GM18861 (cell line): ENCODE measurements around the gene EFNA4.

ENCODE experiments used
- ATAC-seq: cut with Tn5 transposase; IDR thresholded peaks from one replicate; pipeline ENCODE4 v1.9.1; 2021; ENCODE audit not compliant: unreplicated experiment

EFNA4 gene

GRCh38 chr1:155063550-155064110 lies at the start of gene EFNA4:
TSS of gene EFNA4 (plus strand) at chr1:155063740. CDS start at chr1:155063824, 84 bp downstream.
- no peak for ATAC-seq

GRCh38 chr1:155014709-155015508 lies 48.6 kb upstream of the EFNA4 start:
- no peak for ATAC-seq

GRCh38 chr1:155015527-155016230 lies 47.9 kb upstream of the EFNA4 start:
- ATAC-seq = no peak

- no peak for ATAC-seq
Observed at GRCh38 chr1:155016231-155016831, 47.2 kb upstream of the EFNA4 start.

GRCh38 chr1:155017041-155017945 lies 46.2 kb upstream of the EFNA4 start:
- peak; percentile 52 for ATAC-seq

- no peak for ATAC-seq
Observed at GRCh38 chr1:155017946-155018316, 45.6 kb upstream of the EFNA4 start.

GRCh38 chr1:155018617-155019348 lies 44.8 kb upstream of the EFNA4 start:
- no peak for ATAC-seq

- no peak for ATAC-seq
Observed at GRCh38 chr1:155019377-155020245, 43.9 kb upstream of the EFNA4 start.

- ATAC-seq = no peak
Observed at GRCh38 chr1:155022136-155022926, 41.2 kb upstream of the EFNA4 start.

- ATAC-seq = no peak
Observed at GRCh38 chr1:155022927-155023236, 40.7 kb upstream of the EFNA4 start.

GRCh38 chr1:155023627-155024026 lies 39.9 kb upstream of the EFNA4 start:
- no peak for ATAC-seq

GRCh38 chr1:155024315-155024714 lies 39.2 kb upstream of the EFNA4 start:
- no peak for ATAC-seq

- ATAC-seq = no peak
Observed at GRCh38 chr1:155026154-155026553, 37.4 kb upstream of the EFNA4 start.

- no peak for ATAC-seq
Observed at GRCh38 chr1:155026588-155026987, 37.0 kb upstream of the EFNA4 start.

GRCh38 chr1:155029513-155030242 lies 33.9 kb upstream of the EFNA4 start:
- no peak for ATAC-seq

GRCh38 chr1:155030243-155030795 lies 33.2 kb upstream of the EFNA4 start:
- ATAC-seq = no peak

GRCh38 chr1:155030899-155031298 lies 32.6 kb upstream of the EFNA4 start:
- ATAC-seq = no peak
